MCF 10A (cell line): ENCODE results near the gene SNX4. TPM values are rescaled to one million over a fixed set of nuclear protein-coding genes. Genes with fewer than 3 reads are reported as not detected.

Experiments
- BruUV-seq: library from RNA; stranded (reverse); fragments of 400-500 nt; replicated peaks from 2 replicates; lab custom pipeline; 2021; lab: Mats Ljungman, UMichigan
- CTCF ChIA-PET: fragments of 300-600 bp; sonication (Branson Sonifier 250); formaldehyde crosslinking; extraction: SDS; loops from one replicate; lab custom pipeline; 2021; ENCODE audit warnings: antibody characterized with exemption, inconsistent platforms; lab: Yijun Ruan, JAX
- POLR2A ChIA-PET: fragments of 300-600, 350-650 bp; sonication (Branson Sonifier 250); formaldehyde crosslinking; extraction: SDS; loops from one replicate; lab custom pipeline; 2020; ENCODE audit warnings: antibody characterized with exemption, inconsistent platforms; lab: Yijun Ruan, JAX
- DNase-seq: peaks from one replicate; pipeline ENCODE4 v3.0.0-alpha.2; 2018; ENCODE audit not compliant: unreplicated experiment
- H3K27ac Mint-ChIP-seq: one replicate; pipeline ENCODE4 v1.8.0; 2022; ENCODE audit warnings: mild to moderate bottlenecking, low read depth, mixed read lengths; ENCODE audit not compliant: unreplicated experiment
- H3K27me3 Mint-ChIP-seq: one replicate; pipeline ENCODE4 v1.8.0; 2022; ENCODE audit warnings: mixed read lengths; ENCODE audit not compliant: insufficient read depth, unreplicated experiment
- H3K36me3 Mint-ChIP-seq: one replicate; pipeline ENCODE4 v1.8.0; 2022; ENCODE audit warnings: mild to moderate bottlenecking, moderate library complexity, mixed read lengths; ENCODE audit not compliant: insufficient read depth, unreplicated experiment
- H3K4me1 Mint-ChIP-seq: one replicate; pipeline ENCODE4 v1.8.0; 2022; ENCODE audit warnings: mixed read lengths; ENCODE audit not compliant: insufficient read depth, unreplicated experiment
- H3K4me3 Mint-ChIP-seq: one replicate; pipeline ENCODE4 v1.8.0; 2022; ENCODE audit warnings: mild to moderate bottlenecking, moderate library complexity, mixed read lengths; ENCODE audit not compliant: unreplicated experiment
- H3K9me3 Mint-ChIP-seq: one replicate; pipeline ENCODE4 v1.8.0; 2022; ENCODE audit warnings: mixed read lengths; ENCODE audit not compliant: unreplicated experiment
- CTCF ChIP-seq: fragments of 200-600 bp; IDR thresholded peaks from one replicate; pipeline ENCODE4 v1.8.0; 2022; ENCODE audit warnings: antibody characterized with exemption, mild to moderate bottlenecking; ENCODE audit not compliant: unreplicated experiment
- intact Hi-C: fragments of 100-400 bp; cut with micrococcal nuclease; formaldehyde crosslinking; loops from 2 replicates; pipeline ENCODE4 v1.14.1; 2022
- total RNA-seq: library from RNA; stranded (reverse); gene quantifications from 2 replicates; pipeline ENCODE4 v1.2.3, GENCODE V29; 2022

Gene SNX4
- total RNA-seq, 1 experiment from 2014 or later = 20.4 TPM

- no peak for TF ChIP-seq CTCF
- Mint-ChIP-seq H3K36me3 (no peaks in the 10 kb centered on the region), H3K4me3 (no peak overlapping the region), H3K27me3 (no peaks in the 10 kb centered on the region), H3K27ac (no peak overlapping the region), H3K4me1 (no peaks in the 10 kb centered on the region), H3K9me3 (no peaks in the 10 kb centered on the region)
- no TSS peak for BruUV-seq
- ChIA-PET POLR2A (no interaction called here), CTCF (interaction anchor here (0.6 to 1.2 kb wide), 2 partner anchors 10 to 185 kb away, joined by 3 read pairs; no protein-coding TSS in a partner anchor)
- intact Hi-C loops = no loop called here
- no peak for DNase-seq
Measured at GRCh38 chr3:125418306-125418705, 101.7 kb downstream of the SNX4 start.

GRCh38 chr3:125416235-125416634, 103.8 kb downstream of the SNX4 start:
- no peak for TF ChIP-seq CTCF
- intact Hi-C loops = no loop called here
- Mint-ChIP-seq H3K9me3 (no peaks in the 10 kb centered on the region), H3K4me3 (no peak overlapping the region), H3K36me3 (no peaks in the 10 kb centered on the region), H3K27ac (no peak overlapping the region), H3K4me1 (no peaks in the 10 kb centered on the region), H3K27me3 (peaks cover 11% of the 10 kb centered on the region)
- DNase-seq = no peak
- no TSS peak for BruUV-seq
- POLR2A ChIA-PET = no interaction called here
- CTCF ChIA-PET = interaction anchor here (0.6 to 1.1 kb wide), 2 partner anchors 22 to 194 kb away, joined by 3 read pairs; no protein-coding TSS in a partner anchor

GRCh38 chr3:125414669-125415068, 105.3 kb downstream of the SNX4 start:
- CTCF ChIA-PET = interaction anchor here (1.2 kb wide), 1 partner anchor 20 kb away, joined by 3 read pairs; no protein-coding TSS in a partner anchor

GRCh38 chr3:125410922-125411321, 109.1 kb downstream of the SNX4 start:
- Mint-ChIP-seq H3K27ac (no peak overlapping the region), H3K4me1 (no peaks in the 10 kb centered on the region), H3K9me3 (peaks cover 5% of the 10 kb centered on the region), H3K4me3 (no peak overlapping the region), H3K36me3 (no peaks in the 10 kb centered on the region), H3K27me3 (peaks cover 33% of the 10 kb centered on the region)
- no peak for DNase-seq
- POLR2A ChIA-PET = no interaction called here
- no TSS peak for BruUV-seq
- intact Hi-C loops = no loop called here
- CTCF ChIA-PET = interaction anchor here (1.3 kb wide), 1 partner anchor 18 kb away, joined by 4 read pairs; no protein-coding TSS in a partner anchor
- TF ChIP-seq CTCF = no peak

More at GRCh38 chr3:125414669-125415068, 105.3 kb downstream of the SNX4 start:
- H3K27ac Mint-ChIP-seq = no peak overlapping the region
- no peak overlapping the region for H3K4me3 Mint-ChIP-seq
- H3K4me1 Mint-ChIP-seq = no peaks in the 10 kb centered on the region
- POLR2A ChIA-PET = interaction anchor here (0.6 to 1.3 kb wide), 2 partner anchors 11 to 391 kb away, joined by 3 read pairs; no protein-coding TSS in a partner anchor
- DNase-seq = no peak
- peaks cover 26% of the 10 kb centered on the region for H3K27me3 Mint-ChIP-seq
- intact Hi-C loops = no loop called here
- no peaks in the 10 kb centered on the region for H3K9me3 Mint-ChIP-seq
- no TSS peak for BruUV-seq
- H3K36me3 Mint-ChIP-seq = no peaks in the 10 kb centered on the region
- TF ChIP-seq CTCF = no peak
